Ishikawa (cell line): ENCODE measurements around the gene C2orf92.

Experiments
- CEBPB ChIP-seq: IDR thresholded peaks from 2 replicates; pipeline ENCODE4 v1.6.1; 2012
- CREB1 ChIP-seq: IDR thresholded peaks from 2 replicates; pipeline ENCODE4 v1.6.1; 2012; ENCODE audit warnings: low read depth
- EGR1 ChIP-seq: IDR thresholded peaks from 2 replicates; pipeline ENCODE4 v1.6.1; 2012
- EP300 ChIP-seq: IDR thresholded peaks from 2 replicates; pipeline ENCODE4 v1.6.1; 2012; ENCODE audit warnings: borderline replicate concordance
- FOXM1 ChIP-seq: IDR thresholded peaks from 2 replicates; pipeline ENCODE4 v1.6.1; 2012; ENCODE audit warnings: low read depth, borderline replicate concordance
- NFIC ChIP-seq: IDR thresholded peaks from 2 replicates; pipeline ENCODE4 v1.6.1; 2012
- RAD21 ChIP-seq: IDR thresholded peaks from 2 replicates; pipeline ENCODE4 v1.6.1; 2012; ENCODE audit warnings: low read depth
- TAF1 ChIP-seq: IDR thresholded peaks from 2 replicates; pipeline ENCODE4 v1.6.1; 2012; ENCODE audit warnings: low read depth, mild to moderate bottlenecking
- TCF12 ChIP-seq: IDR thresholded peaks from 2 replicates; pipeline ENCODE4 v1.6.1; 2012; ENCODE audit warnings: low read depth
- TEAD4 ChIP-seq: IDR thresholded peaks from 2 replicates; pipeline ENCODE4 v1.6.1; 2012
- USF1 ChIP-seq: IDR thresholded peaks from 2 replicates; pipeline ENCODE4 v1.6.1; 2012
- YY1 ChIP-seq: IDR thresholded peaks from 2 replicates; pipeline ENCODE4 v1.6.1; 2012; ENCODE audit warnings: low read depth
- ZBTB7A ChIP-seq: IDR thresholded peaks from 2 replicates; pipeline ENCODE4 v1.6.1; 2012; ENCODE audit warnings: low read depth
- TF ChIP-seq, protein P1 (sequence below): IDR thresholded peaks from 2 replicates; pipeline ENCODE4 v1.6.1; 2012
- TF ChIP-seq, protein P2 (sequence below): IDR thresholded peaks from 2 replicates; pipeline ENCODE4 v1.6.1; 2012; ENCODE audit warnings: low read depth, mild to moderate bottlenecking

C2orf92 gene

GRCh38 chr2:97703741-97704140 lies 34.2 kb downstream of the C2orf92 start:
- TF ChIP-seq EGR1: no peak
- TF ChIP-seq TAF1: no peak
- TF ChIP-seq, protein P1, sequence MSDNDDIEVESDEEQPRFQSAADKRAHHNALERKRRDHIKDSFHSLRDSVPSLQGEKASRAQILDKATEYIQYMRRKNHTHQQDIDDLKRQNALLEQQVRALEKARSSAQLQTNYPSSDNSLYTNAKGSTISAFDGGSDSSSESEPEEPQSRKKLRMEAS: no peak
- TF ChIP-seq NFIC: no peak
- no peak for TF ChIP-seq USF1
- TF ChIP-seq EP300: no peak
- no peak for TF ChIP-seq CREB1
- no peak for TF ChIP-seq TEAD4
- TF ChIP-seq RAD21: no peak
- no peak for TF ChIP-seq TCF12

DNA sequence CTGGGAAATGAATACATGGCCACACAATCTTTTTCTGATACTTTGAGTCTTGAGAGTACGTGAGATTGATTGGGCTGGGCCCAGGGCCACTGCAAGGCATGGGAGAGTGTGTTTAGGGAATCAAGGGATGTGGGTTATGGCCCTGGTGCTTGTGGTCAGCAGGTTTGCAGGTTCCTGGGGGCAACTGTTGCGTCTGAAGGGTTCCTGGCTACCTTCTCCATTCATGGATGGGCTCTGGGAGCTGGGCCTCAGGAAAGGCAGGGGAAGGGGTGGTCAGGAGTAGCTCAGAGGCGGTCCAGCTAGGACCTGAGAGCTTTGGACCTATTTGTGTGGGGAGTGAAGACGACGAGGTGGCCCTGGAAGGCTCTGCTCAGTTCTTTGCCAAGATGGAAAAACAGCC lies 35.5 kb downstream of the C2orf92 start:
- TF ChIP-seq RAD21: no peak
- no peak for TF ChIP-seq TAF1
- TF ChIP-seq NFIC: no peak
- TF ChIP-seq YY1: no peak
- TF ChIP-seq EGR1: no peak
- TF ChIP-seq ZBTB7A: no peak

- TF ChIP-seq CEBPB (no peak), USF1 (no peak)
These were observed 36.6 kb downstream of the C2orf92 start for GRCh38 chr2:97706112-97706511.

DNA sequence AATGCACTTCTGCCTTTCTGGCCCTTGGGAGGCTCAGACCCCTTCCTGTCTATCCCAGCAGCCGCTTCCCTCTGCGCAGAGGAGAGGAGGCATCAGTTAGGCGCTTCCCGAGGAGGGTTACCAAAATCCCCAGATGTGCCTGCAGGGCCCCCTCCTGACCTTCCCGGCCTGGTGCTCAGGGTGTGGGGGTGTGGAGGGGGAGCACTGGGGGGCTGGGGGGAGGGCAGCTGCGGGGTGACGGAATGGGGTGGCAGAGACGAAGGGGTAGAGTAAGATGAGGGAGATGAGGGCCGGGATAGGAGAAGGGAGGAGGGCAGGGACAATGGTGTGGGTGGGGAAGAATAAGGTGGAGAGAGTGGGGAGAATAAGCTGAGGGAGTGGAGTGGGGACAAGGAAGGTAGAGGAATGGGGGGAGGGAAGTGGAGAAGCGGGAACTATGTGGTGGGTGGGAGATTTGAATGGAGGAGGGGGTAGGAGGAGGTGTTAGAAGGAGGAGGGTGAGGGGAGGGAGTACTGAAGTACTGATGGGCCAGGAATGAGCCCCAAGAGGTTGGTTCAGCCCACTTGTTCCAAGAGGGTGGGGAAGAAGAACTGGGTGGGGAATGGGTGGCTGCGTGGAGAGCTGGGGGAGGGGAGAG lies 37.3 kb downstream of the C2orf92 start:
- TF ChIP-seq TEAD4: no peak
- TF ChIP-seq NFIC: no peak
- no peak for TF ChIP-seq FOXM1
- TF ChIP-seq ZBTB7A: no peak
- TF ChIP-seq TAF1: no peak
- no peak for TF ChIP-seq YY1
- TF ChIP-seq RAD21: no peak
- no peak for TF ChIP-seq CEBPB
- no peak for TF ChIP-seq EGR1
- TF ChIP-seq, protein P2, sequence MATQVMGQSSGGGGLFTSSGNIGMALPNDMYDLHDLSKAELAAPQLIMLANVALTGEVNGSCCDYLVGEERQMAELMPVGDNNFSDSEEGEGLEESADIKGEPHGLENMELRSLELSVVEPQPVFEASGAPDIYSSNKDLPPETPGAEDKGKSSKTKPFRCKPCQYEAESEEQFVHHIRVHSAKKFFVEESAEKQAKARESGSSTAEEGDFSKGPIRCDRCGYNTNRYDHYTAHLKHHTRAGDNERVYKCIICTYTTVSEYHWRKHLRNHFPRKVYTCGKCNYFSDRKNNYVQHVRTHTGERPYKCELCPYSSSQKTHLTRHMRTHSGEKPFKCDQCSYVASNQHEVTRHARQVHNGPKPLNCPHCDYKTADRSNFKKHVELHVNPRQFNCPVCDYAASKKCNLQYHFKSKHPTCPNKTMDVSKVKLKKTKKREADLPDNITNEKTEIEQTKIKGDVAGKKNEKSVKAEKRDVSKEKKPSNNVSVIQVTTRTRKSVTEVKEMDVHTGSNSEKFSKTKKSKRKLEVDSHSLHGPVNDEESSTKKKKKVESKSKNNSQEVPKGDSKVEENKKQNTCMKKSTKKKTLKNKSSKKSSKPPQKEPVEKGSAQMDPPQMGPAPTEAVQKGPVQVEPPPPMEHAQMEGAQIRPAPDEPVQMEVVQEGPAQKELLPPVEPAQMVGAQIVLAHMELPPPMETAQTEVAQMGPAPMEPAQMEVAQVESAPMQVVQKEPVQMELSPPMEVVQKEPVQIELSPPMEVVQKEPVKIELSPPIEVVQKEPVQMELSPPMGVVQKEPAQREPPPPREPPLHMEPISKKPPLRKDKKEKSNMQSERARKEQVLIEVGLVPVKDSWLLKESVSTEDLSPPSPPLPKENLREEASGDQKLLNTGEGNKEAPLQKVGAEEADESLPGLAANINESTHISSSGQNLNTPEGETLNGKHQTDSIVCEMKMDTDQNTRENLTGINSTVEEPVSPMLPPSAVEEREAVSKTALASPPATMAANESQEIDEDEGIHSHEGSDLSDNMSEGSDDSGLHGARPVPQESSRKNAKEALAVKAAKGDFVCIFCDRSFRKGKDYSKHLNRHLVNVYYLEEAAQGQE: no peak

GRCh38 chr2:97707362-97708047 lies 38.0 kb downstream of the C2orf92 start:
- TF ChIP-seq NFIC (no peak), USF1 (no peak), EGR1 (no peak), FOXM1 (no peak), CREB1 (no peak), TAF1 (no peak), ZBTB7A (no peak)
- TF ChIP-seq, protein P1: no peak
- TF ChIP-seq, protein P2: no peak

- TF ChIP-seq YY1 (no peak), EGR1 (no peak), TCF12 (no peak), FOXM1 (no peak), EP300 (no peak), NFIC (no peak), USF1 (no peak), RAD21 (no peak), TEAD4 (no peak), CREB1 (no peak), ZBTB7A (no peak), TAF1 (no peak), CEBPB (no peak)
- TF ChIP-seq, protein P1: no peak
- TF ChIP-seq, protein P2: no peak
These were observed 38.5 kb downstream of the C2orf92 start for GRCh38 chr2:97708048-97708380.
